IMR-90 (cell line): Measurements from ENCODE around the gene SIPA1.

Experiments used
- MAFK ChIP-seq: IDR thresholded peaks from 2 replicates; pipeline ENCODE4 v1.6.1; 2012; ENCODE audit warnings: low read depth, low read length, improper control_type of control experiment
- POLR2A ChIP-seq: IDR thresholded peaks from 2 replicates; pipeline ENCODE4 v1.6.1; 2012; ENCODE audit warnings: mild to moderate bottlenecking, low read depth, low read length
- RAD21 ChIP-seq: IDR thresholded peaks from 2 replicates; pipeline ENCODE4 v1.6.1; 2012; ENCODE audit warnings: low read length, improper control_type of control experiment
- RCOR1 ChIP-seq: IDR thresholded peaks from 2 replicates; pipeline ENCODE4 v1.6.1; 2012; ENCODE audit warnings: mild to moderate bottlenecking, low read length, improper control_type of control experiment; ENCODE audit not compliant: insufficient replicate concordance

- TF ChIP-seq POLR2A, result no peak; the same call in 1 of the 2 replicates
- TF ChIP-seq MAFK, result no peak
- no peak for TF ChIP-seq RAD21
- TF ChIP-seq RCOR1, result no peak
Measured at GRCh38 chr11:65654375-65655349, 16.8 kb downstream of the SIPA1 start.
